Endothelial cell of umbilical vein (primary cell): Measurements from ENCODE around the gene LLGL2. TPM values are rescaled to one million over a fixed set of nuclear protein-coding genes. Genes with fewer than 3 reads are reported as not detected.

Experiments
- BruUV-seq: library from RNA; stranded (reverse); fragments of 400-500 nt; replicated peaks from 2 replicates; lab custom pipeline; 2021; lab: Mats Ljungman, UMichigan
- CTCF ChIA-PET: fragments of 300-600, 350-600 bp; sonication (Branson Sonifier 250); formaldehyde crosslinking; loops from one replicate; lab custom pipeline; 2021; ENCODE audit warnings: antibody characterized with exemption, inconsistent platforms; lab: Charles Lee
- POLR2A ChIA-PET: fragments of 300-600, 350-600 bp; sonication (Branson Sonifier 250); formaldehyde crosslinking; loops from one replicate; lab custom pipeline; 2021; ENCODE audit warnings: antibody characterized with exemption, inconsistent platforms; lab: Charles Lee
- DNase-seq: peaks from one replicate; pipeline ENCODE4 v3.0.0-alpha.2; 2011; ENCODE audit warnings: low read depth, low spot score
- FAIRE-seq: peaks from 2 replicates; lab custom pipeline; 2011; peaks lifted over from hg19 to GRCh38; lab: Jason Lieb, UNC
- H2AFZ ChIP-seq: 2 replicates; pipeline ENCODE4 v1.6.0; 2012; ENCODE audit warnings: low read depth, low read length, control low read depth, inconsistent platforms
- H3K27ac ChIP-seq: 2 replicates; pipeline ENCODE4 v1.5.1; 2011; ENCODE audit warnings: low read depth, mild to moderate bottlenecking, control low read depth, low read length, moderate library complexity; ENCODE audit not compliant: insufficient read depth
- H3K27me3 ChIP-seq, 2 experiments: 2 replicates each; pipeline versions ENCODE4 v1.6.0 to v1.6.1; 2011; ENCODE audit warnings: low read length in 2 of 2, mixed read lengths in 1 of 2; ENCODE audit not compliant: control insufficient read depth in 2 of 2, insufficient read depth in 2 of 2
- H3K36me3 ChIP-seq, 2 experiments: 2 replicates in 1 of 2; 3 replicates in 1 of 2; pipeline ENCODE4 v1.5.1; 2011; ENCODE audit warnings: low read length in 2 of 2, mild to moderate bottlenecking in 1 of 2, moderate library complexity in 1 of 2; ENCODE audit not compliant: control insufficient read depth in 2 of 2, insufficient read depth in 2 of 2; ENCODE audit errors: extremely low read depth in 1 of 2
- H3K4me1 ChIP-seq: 3 replicates; pipeline ENCODE4 v1.5.1; 2011; ENCODE audit warnings: mild to moderate bottlenecking, low read length; ENCODE audit not compliant: control insufficient read depth, insufficient read depth; ENCODE audit errors: extremely low read depth
- H3K4me2 ChIP-seq: 2 replicates; pipeline ENCODE4 v1.6.1; 2011; ENCODE audit warnings: low read length, control low read depth, mixed read lengths; ENCODE audit not compliant: insufficient read depth
- H3K4me3 ChIP-seq, 3 experiments: fragments of 200-600 bp in 1 of 3; sonication (generic), shearing (Covaris generic) in 1 of 3; replicated peaks in 1 of 3; 2 replicates each; pipeline ENCODE4 v1.5.1; 2011 to 2016; ENCODE audit warnings: control low read depth in 3 of 3, low read length in 3 of 3, mild to moderate bottlenecking in 2 of 3, inconsistent platforms in 1 of 3, low read depth in 1 of 3, moderate library complexity in 1 of 3; ENCODE audit not compliant: insufficient read depth in 1 of 3
- H3K79me2 ChIP-seq: 2 replicates; pipeline ENCODE4 v1.6.0; 2012; ENCODE audit warnings: low read length, inconsistent platforms; ENCODE audit not compliant: control insufficient read depth, insufficient read depth
- H3K9ac ChIP-seq: replicated peaks from 2 replicates; pipeline ENCODE3; 2011; ENCODE audit warnings: low read length, control low read depth; ENCODE audit not compliant: insufficient read depth; ENCODE audit errors: extremely low read depth
- H3K9me1 ChIP-seq: replicated peaks from 3 replicates; pipeline ENCODE4 v1.6.0; 2011; ENCODE audit warnings: mild to moderate bottlenecking, low read length; ENCODE audit not compliant: control insufficient read depth, insufficient read depth; ENCODE audit errors: extremely low read depth
- H3K9me3 ChIP-seq: replicated peaks from 2 replicates; pipeline ENCODE4 v1.5.1; 2012; ENCODE audit warnings: low read length, inconsistent platforms; ENCODE audit not compliant: control insufficient read depth, insufficient read depth
- H4K20me1 ChIP-seq: replicated peaks from 2 replicates; pipeline ENCODE3; 2011; ENCODE audit warnings: mild to moderate bottlenecking, low read length; ENCODE audit not compliant: control insufficient read depth, insufficient read depth; ENCODE audit errors: extremely low read depth
- EZH2 ChIP-seq: IDR thresholded peaks from 2 replicates; pipeline ENCODE4 v1.6.1; 2012; ENCODE audit warnings: borderline replicate concordance, low read depth, mild to moderate bottlenecking, moderate library complexity, low read length, inconsistent platforms; ENCODE audit not compliant: severe bottlenecking
- FOS ChIP-seq: IDR thresholded peaks from 2 replicates; pipeline ENCODE4 v1.6.1; 2011; ENCODE audit warnings: mild to moderate bottlenecking, low read length, moderate library complexity, borderline replicate concordance; ENCODE audit not compliant: insufficient read depth
- GATA2 ChIP-seq: IDR thresholded peaks from 2 replicates; pipeline ENCODE4 v1.7.0; 2011; ENCODE audit warnings: low read depth, mild to moderate bottlenecking, moderate library complexity, mixed read lengths, low read length; ENCODE audit not compliant: insufficient read length, insufficient read depth
- JUN ChIP-seq: IDR thresholded peaks from 2 replicates; pipeline ENCODE4 v1.6.1; 2011; ENCODE audit warnings: borderline replicate concordance, low read depth; ENCODE audit not compliant: insufficient read length, insufficient read depth
- MAX ChIP-seq: IDR thresholded peaks from 2 replicates; pipeline ENCODE4 v1.6.1; 2011; ENCODE audit not compliant: insufficient read depth, insufficient read length
- MYC ChIP-seq: IDR thresholded peaks from one replicate; pipeline ENCODE4 v1.6.1; 2011; ENCODE audit warnings: mild to moderate bottlenecking, low read depth, low read length
- POLR2A ChIP-seq: IDR thresholded peaks from 2 replicates; pipeline ENCODE4 v1.6.1; 2012; ENCODE audit warnings: low read depth, mild to moderate bottlenecking, control low read depth, low read length
- POLR2AphosphoS5 ChIP-seq: IDR thresholded peaks from 2 replicates; pipeline ENCODE4 v1.6.1; 2012; ENCODE audit warnings: low read depth, mild to moderate bottlenecking, control low read depth, low read length, moderate library complexity; ENCODE audit not compliant: insufficient read depth
- dilution Hi-C: fragments of 300-500 bp; cut with MboI; formaldehyde crosslinking; loops from one replicate; pipeline ENCODE4 v1.15.0; 2019; ENCODE audit warnings: low sequenced_read_pairs; ENCODE audit not compliant: extremely low pct_ligation_motif_present
- intact Hi-C: fragments of 100-400 bp; cut with micrococcal nuclease; formaldehyde crosslinking; loops from one replicate; pipeline ENCODE4 v1.10.0; 2022
- polyA plus RNA-seq, 4 experiments: library from polyadenylated mRNA; depleted of rRNA in 3 of 4; stranded (reverse) in 3 of 4; unstranded in 1 of 4; fragments of >200 nt; gene quantifications; 2 replicates each; pipeline versions ENCODE4 v1.2.1 to v1.2.3, GENCODE V29; 2011 to 2012; ENCODE audit warnings: missing spikeins in 1 of 4
- total RNA-seq: library from RNA; stranded (reverse); gene quantifications from 2 replicates; pipeline ENCODE4 v1.2.3, GENCODE V29; 2021
- TF ChIP-seq, protein P1 (sequence below), 2 donors: IDR thresholded peaks; 1 replicate in 1 of 2; 2 replicates in 1 of 2; pipeline ENCODE4 v1.5.1; 2011; ENCODE audit warnings: low read length in 2 of 2, mild to moderate bottlenecking in 2 of 2, moderate library complexity in 2 of 2, control low read depth in 1 of 2, inconsistent platforms in 1 of 2, low read depth in 1 of 2; ENCODE audit not compliant: insufficient read depth in 1 of 2; ENCODE audit errors: extremely low read depth in 1 of 2

Gene LLGL2
- total and polyA plus RNA-seq, 2 donors (not counting 3 experiments of a cell fraction or from before 2014, with no cell fraction given), result 5.3 to 5.4 TPM

DNA sequence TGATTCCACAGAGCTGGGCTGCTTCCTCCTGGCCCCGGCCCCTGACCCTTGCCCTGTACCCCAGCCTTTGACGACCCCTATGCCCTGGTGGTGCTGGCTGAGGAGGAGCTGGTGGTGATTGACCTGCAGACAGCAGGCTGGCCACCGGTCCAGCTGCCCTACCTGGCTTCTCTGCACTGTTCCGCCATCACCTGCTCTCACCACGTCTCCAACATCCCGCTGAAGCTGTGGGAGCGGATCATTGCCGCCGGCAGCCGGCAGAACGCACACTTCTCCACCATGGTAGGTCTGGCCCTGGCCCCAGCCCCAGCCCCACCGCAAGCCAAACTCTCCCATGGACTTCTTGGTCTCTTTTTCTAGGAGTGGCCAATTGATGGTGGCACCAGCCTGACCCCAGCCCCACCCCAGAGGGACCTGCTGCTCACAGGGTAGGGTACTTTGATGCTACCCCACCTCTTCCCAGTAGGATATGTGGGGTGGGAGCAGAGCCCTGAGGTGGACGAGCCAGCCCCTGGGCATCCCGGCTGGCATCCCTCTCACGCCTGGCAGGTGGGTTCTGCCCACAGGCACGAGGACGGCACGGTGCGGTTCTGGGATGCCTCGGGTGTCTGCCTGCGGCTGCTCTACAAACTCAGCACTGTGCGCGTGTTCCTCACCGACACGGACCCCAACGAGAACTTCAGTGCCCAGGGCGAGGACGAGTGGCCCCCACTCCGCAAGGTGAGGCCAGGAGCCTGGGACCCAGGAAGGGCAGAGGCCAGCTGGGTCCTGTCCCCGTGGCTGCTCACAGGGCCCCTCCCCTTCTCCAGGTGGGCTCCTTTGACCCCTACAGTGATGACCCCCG, 43.1 kb downstream of the LLGL2 start:
- intact Hi-C loops (no loop called here), dilution Hi-C loops (no loop called here)
- ChIA-PET CTCF (no interaction called here), POLR2A (interaction anchor here (0.5 kb wide), 1 partner anchor 142 kb away, joined by 3 read pairs; no protein-coding TSS in a partner anchor)
- H3K27me3 ChIP-seq, result no peaks in the 10 kb centered on the region
- no peaks in the 10 kb centered on the region for H3K9me3 ChIP-seq
- TF ChIP-seq POLR2A (no peak), GATA2 (no peak), EZH2 (no peak), MYC (no peak), FOS (no peak), JUN (no peak), MAX (no peak), POLR2AphosphoS5 (no peak)
- TF ChIP-seq, protein P1, sequence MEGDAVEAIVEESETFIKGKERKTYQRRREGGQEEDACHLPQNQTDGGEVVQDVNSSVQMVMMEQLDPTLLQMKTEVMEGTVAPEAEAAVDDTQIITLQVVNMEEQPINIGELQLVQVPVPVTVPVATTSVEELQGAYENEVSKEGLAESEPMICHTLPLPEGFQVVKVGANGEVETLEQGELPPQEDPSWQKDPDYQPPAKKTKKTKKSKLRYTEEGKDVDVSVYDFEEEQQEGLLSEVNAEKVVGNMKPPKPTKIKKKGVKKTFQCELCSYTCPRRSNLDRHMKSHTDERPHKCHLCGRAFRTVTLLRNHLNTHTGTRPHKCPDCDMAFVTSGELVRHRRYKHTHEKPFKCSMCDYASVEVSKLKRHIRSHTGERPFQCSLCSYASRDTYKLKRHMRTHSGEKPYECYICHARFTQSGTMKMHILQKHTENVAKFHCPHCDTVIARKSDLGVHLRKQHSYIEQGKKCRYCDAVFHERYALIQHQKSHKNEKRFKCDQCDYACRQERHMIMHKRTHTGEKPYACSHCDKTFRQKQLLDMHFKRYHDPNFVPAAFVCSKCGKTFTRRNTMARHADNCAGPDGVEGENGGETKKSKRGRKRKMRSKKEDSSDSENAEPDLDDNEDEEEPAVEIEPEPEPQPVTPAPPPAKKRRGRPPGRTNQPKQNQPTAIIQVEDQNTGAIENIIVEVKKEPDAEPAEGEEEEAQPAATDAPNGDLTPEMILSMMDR (IDR thresholded peaks at IDR 0.05; ENCODE audit: extremely low read depth in 1 of 2, insufficient read depth in 1 of 2, low read depth in 1 of 2, low read length in 2 of 2), result no peak
- H3K36me3 ChIP-seq, result no peaks in the 10 kb centered on the region
- FAIRE-seq (no peak), DNase-seq (no peak)
- no TSS peak for BruUV-seq
- H3K27ac ChIP-seq, result no peak overlapping the region
- H3K9me1 ChIP-seq, result no peaks in the 10 kb centered on the region
- H3K79me2 ChIP-seq, result no peaks in the 10 kb centered on the region
- H4K20me1 ChIP-seq, result no peaks in the 10 kb centered on the region
- H3K4me2 ChIP-seq, result no peak overlapping the region
- H2AFZ ChIP-seq, result no peak overlapping the region
- no peak overlapping the region for H3K9ac ChIP-seq
- no peak overlapping the region for H3K4me3 ChIP-seq
- peaks cover 9% of the 10 kb centered on the region for H3K4me1 ChIP-seq
